ENCODE results near the gene AMY1A. TPM values are rescaled to one million over a fixed set of nuclear protein-coding genes. Genes with fewer than 3 reads are reported as not detected.
"Not testable (repeated sequence)": the region's sequence is repeated elsewhere in the genome, so short reads cannot be mapped to it uniquely, and the experiment has no call there.

Gene AMY1A
- total RNA-seq, 3 donors from 2014 or later, result not detected

DNA sequence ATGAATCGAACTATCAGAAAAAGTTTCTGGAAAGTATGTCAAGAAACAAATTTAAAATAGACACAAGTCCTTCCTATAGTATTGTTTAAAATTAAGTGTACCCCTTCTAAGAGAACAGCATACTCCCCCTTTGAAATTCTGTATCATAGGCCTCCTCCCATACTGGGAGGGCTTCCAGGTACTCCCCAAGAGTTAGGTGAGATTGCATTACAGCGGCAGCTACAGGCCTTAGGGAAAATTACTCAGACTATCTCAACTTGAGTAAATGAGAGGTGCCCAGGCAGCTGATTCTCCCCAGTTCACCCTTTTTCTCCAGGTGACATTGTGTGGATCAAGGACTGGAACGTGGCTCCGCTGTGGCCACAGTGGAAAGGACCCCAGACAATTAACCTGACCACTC, 45.7 kb downstream of the AMY1A start:
- not testable (repeated sequence) for H3K9me3 ChIP-seq

DNA sequence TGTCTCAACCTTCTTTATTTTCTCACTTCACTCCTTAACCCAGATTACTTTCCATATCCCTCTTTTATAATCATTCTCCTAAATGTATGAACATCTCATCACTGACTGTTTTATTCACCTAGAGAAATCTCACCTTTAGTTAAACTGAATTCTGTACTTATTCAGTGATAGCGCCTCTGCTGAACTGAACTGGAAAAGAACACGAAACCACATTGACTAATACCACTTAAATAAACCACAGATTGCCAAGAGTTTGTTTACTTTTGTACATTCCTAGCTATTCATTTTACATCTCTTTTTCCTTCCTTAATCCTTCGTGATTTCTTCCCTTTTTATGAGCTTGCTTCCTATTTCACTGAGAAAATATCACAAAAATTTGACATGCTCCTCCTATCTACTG, 52.1 kb downstream of the AMY1A start:
- intact Hi-C loops (cut with DNase I; ENCODE audit: low total_unique reads); H3K9me3 ChIP-seq: not testable (repeated sequence)

More for the DNA sequence above, 45.7 kb downstream of the AMY1A start:
- H3K4me1 ChIP-seq; H3K36me3 ChIP-seq; intact Hi-C loops (cut with DNase I; ENCODE audit: low total_unique reads); H3K4me3 ChIP-seq; DNase-seq (ENCODE audit: low spot score in 2 of 2); H3K27ac ChIP-seq; H3K27me3 ChIP-seq: not testable (repeated sequence)

GRCh38 chr1:103710381-103710780, 54.8 kb downstream of the AMY1A start:
- H3K4me1 ChIP-seq; H3K27me3 ChIP-seq; H3K4me3 ChIP-seq; H3K27ac ChIP-seq; H3K36me3 ChIP-seq; DNase-seq (ENCODE audit: low spot score in 2 of 2); intact Hi-C loops (cut with DNase I; ENCODE audit: low total_unique reads); H3K9me3 ChIP-seq: not testable (repeated sequence)

More for the DNA sequence above, 52.1 kb downstream of the AMY1A start:
- not testable (repeated sequence) for H3K36me3 ChIP-seq; H3K27ac ChIP-seq; H3K4me1 ChIP-seq; DNase-seq (ENCODE audit: low spot score in 2 of 2); H3K4me3 ChIP-seq; H3K27me3 ChIP-seq

Other genes starting within 250 kb of the AMY1A start
- 10 to 100 TPM; 41.0 to 67.8 (median 58.7) TPM for gene RNPC3, start 130.1 kb upstream of the AMY1A start, total RNA-seq
- gene AMY2B, start 84.2 kb upstream of the AMY1A start, total RNA-seq, result 10 to 100 TPM; 47.2 to 79.0 (median 54.1) TPM
- gene AMY2A, start 38.3 kb upstream of the AMY1A start, total RNA-seq, result 1 to 10 TPM in 1 of 3 donors, not detected in 2; 1.3 TPM
- not detected for gene AMY1B, start 40.5 kb downstream of the AMY1A start, total RNA-seq
- not detected for gene AMY1C, start 94.1 kb downstream of the AMY1A start, total RNA-seq